Prostate gland (tissue), 2 donors: ENCODE results near the gene C16orf89. TPM values are rescaled to one million over a fixed set of nuclear protein-coding genes. Genes with fewer than 3 reads are reported as not detected.

Experiments
- DNase-seq: peaks from one replicate; pipeline ENCODE4 v3.0.0-alpha.2; 2019; ENCODE audit warnings: low spot score
- H3K27ac ChIP-seq, 2 donors: fragments of 200-600 bp; sonication (generic); 2 replicates each; pipeline ENCODE4 v1.5.1; 2017 to 2019
- H3K27me3 ChIP-seq: fragments of 200-600 bp; sonication (generic); replicated peaks from 2 replicates; pipeline ENCODE4 v1.5.1; 2019; ENCODE audit not compliant: insufficient read depth
- H3K36me3 ChIP-seq, 2 donors: fragments of 200-600 bp; sonication (generic); 1 replicate in 1 of 2; 2 replicates in 1 of 2; pipeline versions ENCODE4 v1.5.1 to v1.8.1; 2017 to 2019
- H3K4me1 ChIP-seq: fragments of 200-600 bp; sonication (generic); replicated peaks from 2 replicates; pipeline ENCODE4 v1.5.1; 2019
- H3K4me3 ChIP-seq, 2 donors: fragments of 200-600 bp; sonication (generic); 2 replicates each; pipeline ENCODE4 v1.5.1; 2017 to 2019
- H3K9me3 ChIP-seq: fragments of 200-600 bp; sonication (generic); 2 replicates; pipeline ENCODE4 v1.5.1; 2017
- CTCF ChIP-seq, 4 experiments: fragments of 200-600 bp in 2 of 4; fragments of 450-650 bp in 2 of 4; sonication (generic) in 2 of 4; IDR thresholded peaks; 1 replicate in 3 of 4; 2 replicates in 1 of 4; pipeline ENCODE4 v1.5.1; 2016 to 2019; ENCODE audit warnings: antibody characterized with exemption in 4 of 4, mild to moderate bottlenecking in 2 of 4, moderate library complexity in 2 of 4
- POLR2A ChIP-seq: fragments of 450-650 bp; IDR thresholded peaks from one replicate; pipeline ENCODE4 v1.6.1; 2016; ENCODE audit warnings: antibody characterized with exemption, mild to moderate bottlenecking
- POLR2AphosphoS5 ChIP-seq: sonication (generic); formaldehyde crosslinking; IDR thresholded peaks from one replicate; pipeline ENCODE4 v1.6.1; 2017; ENCODE audit warnings: antibody characterized with exemption
- WGBS: methylation state at CpG from one replicate; pipeline ENCODE4 v1.1.5; 2018; 5-methylcytosine and 5-hydroxymethylcytosine counted together
- intact Hi-C: fragments of 100-400 bp; cut with DNase I; formaldehyde crosslinking; loops from one replicate; pipeline ENCODE4 v1.14.2; 2022
- total RNA-seq, 2 donors: library from RNA; depleted of rRNA; stranded (reverse); fragments of >200 nt; gene quantifications; one replicate each; pipeline ENCODE4 v1.1.0, GENCODE V29; 2016

C16orf89 gene
- total RNA-seq, 2 donors from 2014 or later, result 6.6 to 29.4 TPM

GRCh38 chr16:5016967-5017677 lies 48.6 kb downstream of the C16orf89 start:
- intact Hi-C loops, result no loop called here
- DNase-seq, result no peak
- no peaks in the 10 kb centered on the region for H3K27me3 ChIP-seq
- no peak overlapping the region for H3K27ac ChIP-seq
- TF ChIP-seq POLR2A (no peak), POLR2AphosphoS5 (no peak), CTCF (IDR thresholded peaks at IDR 0.05) (no peak)
- no peaks in the 10 kb centered on the region for H3K36me3 ChIP-seq
- H3K4me1 ChIP-seq, result no peaks in the 10 kb centered on the region
- 80% methylated on average over 6 of the region's 6 CpGs for WGBS
- H3K4me3 ChIP-seq, result no peak overlapping the region
- no peaks in the 10 kb centered on the region for H3K9me3 ChIP-seq

DNA sequence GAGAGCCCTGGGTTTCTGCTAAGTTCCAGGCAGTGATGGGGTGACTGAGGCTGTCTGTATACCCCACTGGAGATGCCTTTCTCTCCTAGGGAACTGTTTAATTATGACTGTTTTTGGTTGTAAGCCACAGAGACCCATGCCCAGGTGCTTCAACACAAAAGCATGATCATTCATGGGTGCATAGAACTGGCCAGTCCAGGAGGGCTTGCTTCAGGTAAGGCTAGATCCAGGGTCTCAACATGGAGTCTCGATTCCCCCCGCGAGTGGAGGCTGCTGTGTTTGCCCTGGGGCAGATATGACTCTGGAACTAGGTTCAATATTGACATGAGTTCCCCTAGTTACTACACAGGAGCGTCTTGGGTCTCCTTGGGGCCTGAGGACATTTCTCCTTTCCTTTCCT lies 49.9 kb downstream of the C16orf89 start:
- H3K27me3 ChIP-seq, result no peaks in the 10 kb centered on the region
- TF ChIP-seq CTCF (IDR thresholded peaks at IDR 0.05) (no peak), POLR2AphosphoS5 (no peak), POLR2A (no peak)
- no peaks in the 10 kb centered on the region for H3K9me3 ChIP-seq
- 93% methylated on average over 4 of the region's 4 CpGs for WGBS
- H3K36me3 ChIP-seq, result no peaks in the 10 kb centered on the region
- no peaks in the 10 kb centered on the region for H3K4me1 ChIP-seq
- H3K27ac ChIP-seq, result no peak overlapping the region
- H3K4me3 ChIP-seq, result no peak overlapping the region
- intact Hi-C loops, result no loop called here
- DNase-seq, result no peak

DNA sequence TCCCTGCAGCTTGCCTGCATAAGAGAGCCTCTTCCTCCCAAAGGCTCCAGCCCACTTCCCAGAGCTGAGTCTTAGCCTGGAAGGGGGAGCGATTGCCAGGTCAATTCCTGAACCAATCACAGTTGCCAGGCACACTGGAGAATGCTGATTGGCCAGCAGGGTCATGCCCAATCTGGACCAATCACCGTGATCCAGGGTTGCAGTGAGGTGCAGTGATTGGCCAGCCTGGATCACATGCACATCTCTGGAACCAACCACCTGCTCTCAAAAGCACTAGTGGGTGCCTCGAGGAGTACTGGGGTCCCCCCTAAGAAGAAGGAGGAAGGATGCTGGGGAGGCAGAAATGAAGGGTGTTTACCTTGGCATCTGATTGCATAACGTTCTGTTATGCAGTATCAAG lies 50.4 kb downstream of the C16orf89 start:
- no peaks in the 10 kb centered on the region for H3K36me3 ChIP-seq
- no peaks in the 10 kb centered on the region for H3K27me3 ChIP-seq
- DNase-seq, result no peak
- no peaks in the 10 kb centered on the region for H3K4me1 ChIP-seq
- TF ChIP-seq POLR2AphosphoS5, result no peak
- H3K4me3 ChIP-seq, result no peak overlapping the region
- no peak overlapping the region for H3K27ac ChIP-seq
- intact Hi-C loops, result no loop called here
- no peaks in the 10 kb centered on the region for H3K9me3 ChIP-seq
- 69% methylated on average over 4 of the region's 4 CpGs for WGBS

- no peaks in the 10 kb centered on the region for H3K4me1 ChIP-seq
- DNase-seq, result no peak
- intact Hi-C loops, result no loop called here
- H3K27ac ChIP-seq, result no peak overlapping the region
- no peak overlapping the region for H3K4me3 ChIP-seq
- 81% methylated on average over 6 of the region's 6 CpGs for WGBS
- no peaks in the 10 kb centered on the region for H3K36me3 ChIP-seq
- no peaks in the 10 kb centered on the region for H3K27me3 ChIP-seq
- TF ChIP-seq CTCF (IDR thresholded peaks at IDR 0.05) (no peak), POLR2A (no peak), POLR2AphosphoS5 (no peak)
- H3K9me3 ChIP-seq, result no peaks in the 10 kb centered on the region
Observed at GRCh38 chr16:5012887-5013286, 52.9 kb downstream of the C16orf89 start.

DNA sequence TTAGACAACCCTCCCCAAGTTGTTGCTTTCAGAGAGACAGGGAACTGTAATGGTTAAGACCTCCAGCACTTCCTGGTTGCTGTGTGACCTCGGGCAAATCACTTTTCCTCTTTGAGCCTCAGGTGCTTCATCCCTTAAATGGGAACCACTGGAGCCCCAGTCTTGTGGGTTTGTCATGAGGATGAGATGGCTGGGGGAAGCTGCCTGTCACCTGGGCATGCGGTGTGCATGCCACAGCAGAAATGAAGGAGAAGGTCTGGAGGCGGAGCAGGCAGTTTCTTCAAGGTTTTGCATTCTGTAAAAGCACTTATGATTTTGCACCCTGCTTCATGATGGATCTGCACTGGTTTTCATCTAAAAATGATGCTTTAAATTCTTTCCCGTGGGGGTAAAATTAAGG lies 54.1 kb downstream of the C16orf89 start:
- Histone ChIP-seq H3K4me3 (no peak overlapping the region), H3K4me1 (no peaks in the 10 kb centered on the region), H3K27me3 (no peaks in the 10 kb centered on the region), H3K9me3 (no peaks in the 10 kb centered on the region), H3K36me3 (no peaks in the 10 kb centered on the region), H3K27ac (no peak overlapping the region)
- intact Hi-C loops, result no loop called here
- DNase-seq, result no peak
- TF ChIP-seq CTCF (IDR thresholded peaks at IDR 0.05) (no peak), POLR2A (no peak), POLR2AphosphoS5 (no peak)
- WGBS, result 68% methylated on average over 4 of the region's 4 CpGs
